CD4-positive, alpha-beta T cell treated with Interleukin-15 for 1 hour (primary cell): ENCODE measurements around the gene ACOT8.
"Not testable (repeated sequence)": the region's sequence is repeated elsewhere in the genome, so short reads cannot be mapped to it uniquely, and the experiment has no call there.

Source experiments
- DNase-seq: peaks from one replicate; pipeline ENCODE4 v3.0.0-alpha.2; 2020

ACOT8 gene

DNA sequence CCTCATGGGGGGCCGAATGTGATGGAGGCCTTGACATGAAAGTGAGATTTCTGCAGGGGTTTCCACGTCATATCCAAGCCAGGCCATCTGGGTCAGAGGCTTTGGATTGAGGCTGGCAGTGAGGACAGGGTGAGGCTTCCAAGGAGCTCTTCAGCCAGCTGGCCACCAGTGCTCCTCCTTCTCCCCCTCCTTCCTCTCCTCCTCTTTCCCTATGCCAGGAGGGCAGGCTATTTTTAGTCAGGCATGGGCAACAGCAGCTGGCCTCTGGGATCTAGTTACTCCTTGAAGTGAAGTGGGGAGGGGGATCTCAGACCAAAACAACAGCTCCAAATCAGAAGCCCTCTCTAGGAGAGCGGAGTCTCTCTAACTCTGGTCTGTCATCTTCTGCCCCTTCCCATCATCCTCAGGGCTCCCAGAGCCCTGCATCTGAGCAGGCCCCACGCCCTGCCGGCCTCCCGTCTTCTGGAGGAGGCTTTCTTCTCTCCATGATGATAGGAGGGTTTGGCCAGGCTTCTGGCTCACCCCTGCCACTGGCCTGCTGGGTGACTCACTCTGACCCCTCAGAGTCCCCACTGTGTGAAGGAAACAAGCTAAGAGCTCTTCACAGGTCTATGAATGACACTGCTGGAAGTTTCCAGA is 30.7 kb downstream of the ACOT8 start:
- no peak for DNase-seq

DNA sequence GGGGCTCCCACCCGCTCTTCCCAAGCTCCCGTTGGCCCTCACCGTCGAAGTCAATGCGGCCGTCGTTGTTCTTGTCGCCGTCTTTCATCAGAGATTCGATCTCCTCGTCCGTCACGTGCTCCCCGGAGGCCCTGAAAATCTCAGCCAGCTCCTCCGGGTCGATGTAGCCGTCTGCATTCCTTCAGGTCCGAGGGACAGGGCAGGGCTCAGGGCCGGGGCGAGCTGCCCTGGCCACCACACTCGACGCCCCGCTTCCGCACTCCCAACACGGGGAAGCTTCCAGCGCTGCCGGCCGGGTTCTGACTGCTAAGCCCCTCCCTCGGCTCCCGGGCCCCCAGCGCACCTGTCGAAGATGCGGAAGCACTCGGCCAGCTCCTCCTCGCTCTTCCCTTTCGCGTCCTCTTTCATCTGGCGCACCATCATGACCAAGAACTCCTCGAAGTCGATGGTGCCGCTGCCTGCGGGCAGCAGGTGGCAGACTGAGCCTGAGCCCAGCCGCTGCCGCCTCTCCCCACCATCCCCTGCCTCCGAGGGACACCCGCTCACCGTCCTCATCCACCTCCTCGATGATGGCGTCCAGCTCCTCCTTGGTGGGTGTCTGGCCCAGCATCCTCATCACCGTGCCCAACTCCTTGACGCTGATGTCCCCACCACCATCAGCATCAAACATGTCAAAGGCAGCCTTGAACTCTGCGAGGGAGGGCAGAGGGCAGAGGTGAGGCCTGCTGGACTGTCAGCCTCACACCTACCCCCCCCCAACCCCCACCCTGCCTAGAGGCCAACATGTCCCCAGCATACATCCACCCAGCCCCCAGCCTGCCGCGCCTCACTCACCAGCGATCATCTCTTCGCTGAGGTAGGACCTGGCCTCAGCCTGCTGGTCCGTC is 33.0 kb downstream of the ACOT8 start:
- peak; percentile 54 for DNase-seq

DNA sequence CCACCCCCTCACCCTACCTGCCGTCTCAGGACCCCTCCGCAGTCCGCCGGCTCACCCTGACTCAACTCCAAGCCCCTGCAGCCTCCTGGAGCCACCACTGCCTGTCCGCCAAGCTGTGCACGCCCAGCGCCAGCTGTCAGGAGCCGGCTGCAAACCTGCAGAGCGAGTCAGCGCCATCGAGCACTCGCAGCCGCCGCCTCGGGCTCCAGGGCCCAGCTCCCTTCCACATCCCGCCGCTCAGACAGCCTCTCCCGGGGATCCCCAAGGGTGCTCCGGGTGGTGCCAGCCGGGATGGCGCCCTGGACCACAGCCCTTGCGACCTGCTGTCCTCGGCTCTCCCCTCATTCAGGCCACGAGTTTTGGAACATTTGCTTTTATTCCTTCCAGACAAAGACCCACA is 34.3 kb downstream of the ACOT8 start:
- DNase-seq, result no peak

GRCh38 chr20:45821947-45822346 is 35.2 kb downstream of the ACOT8 start:
- no peak for DNase-seq

DNA sequence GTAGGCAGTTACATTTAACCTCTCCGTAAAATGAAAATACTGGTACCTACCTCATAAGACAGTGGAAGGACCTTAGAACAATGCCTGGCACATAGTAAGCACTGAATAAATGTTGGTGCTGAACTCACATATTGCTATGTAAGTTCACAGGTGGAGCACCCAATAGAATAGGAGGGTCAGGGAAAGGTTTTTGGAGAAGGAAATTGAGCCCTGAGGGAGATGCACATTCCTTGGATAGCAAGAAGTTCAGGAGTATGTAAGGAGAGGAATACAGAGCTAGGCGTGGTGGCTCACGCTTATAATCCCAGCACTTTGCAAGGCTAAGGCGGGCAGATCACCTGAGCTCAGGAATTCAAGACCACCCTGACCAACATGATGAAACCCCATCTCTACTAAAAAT is 37.7 kb downstream of the ACOT8 start:
- DNase-seq, result no peak

- DNase-seq, result no peak
These were observed 39.0 kb downstream of the ACOT8 start for GRCh38 chr20:45818239-45818638.

- no peak for DNase-seq
These were observed 39.6 kb downstream of the ACOT8 start for GRCh38 chr20:45817376-45818194.

DNA sequence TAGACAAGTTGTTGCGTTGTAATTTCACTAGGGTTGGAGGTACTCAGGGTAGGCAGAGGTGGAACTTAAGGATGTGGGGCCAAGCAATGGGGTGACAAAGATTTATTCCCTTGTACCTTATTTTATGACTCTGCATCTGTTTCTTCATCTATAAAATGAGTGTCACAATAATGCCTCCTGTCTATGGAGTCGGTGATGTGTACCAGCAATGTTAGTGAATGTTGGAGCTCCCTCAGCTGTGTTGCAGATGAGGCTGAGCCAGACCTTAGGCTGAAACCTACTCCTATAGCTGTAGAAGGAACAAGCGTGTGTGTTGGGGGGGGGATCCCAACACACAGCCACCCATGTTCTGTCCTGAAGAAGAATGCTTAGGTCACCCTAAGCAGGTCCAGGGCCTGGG is 40.2 kb downstream of the ACOT8 start:
- DNase-seq, result no peak

DNA sequence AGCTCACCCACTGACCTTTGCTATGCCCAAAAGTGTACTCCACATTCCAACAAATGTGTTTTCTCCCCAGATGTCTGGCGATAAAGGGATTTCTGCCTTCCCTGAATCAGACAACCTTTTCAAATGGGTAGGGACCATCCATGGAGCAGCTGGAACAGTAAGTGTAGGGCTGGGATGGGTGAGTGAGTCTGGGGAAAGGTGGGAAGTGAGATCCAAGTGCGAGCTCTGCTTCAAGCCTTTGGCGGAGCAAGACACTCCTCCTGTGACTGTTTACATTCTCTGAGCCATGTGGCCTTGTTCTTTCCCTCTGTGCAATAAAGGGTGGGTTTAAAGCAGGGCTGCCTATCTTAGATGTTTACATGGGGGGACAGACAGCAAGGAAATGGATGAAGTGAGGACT is 42.9 kb downstream of the ACOT8 start:
- no peak for DNase-seq

GRCh38 chr20:45813489-45813888 is 43.7 kb downstream of the ACOT8 start:
- no peak for DNase-seq

GRCh38 chr20:45813006-45813340 is 44.2 kb downstream of the ACOT8 start:
- no peak for DNase-seq

DNA sequence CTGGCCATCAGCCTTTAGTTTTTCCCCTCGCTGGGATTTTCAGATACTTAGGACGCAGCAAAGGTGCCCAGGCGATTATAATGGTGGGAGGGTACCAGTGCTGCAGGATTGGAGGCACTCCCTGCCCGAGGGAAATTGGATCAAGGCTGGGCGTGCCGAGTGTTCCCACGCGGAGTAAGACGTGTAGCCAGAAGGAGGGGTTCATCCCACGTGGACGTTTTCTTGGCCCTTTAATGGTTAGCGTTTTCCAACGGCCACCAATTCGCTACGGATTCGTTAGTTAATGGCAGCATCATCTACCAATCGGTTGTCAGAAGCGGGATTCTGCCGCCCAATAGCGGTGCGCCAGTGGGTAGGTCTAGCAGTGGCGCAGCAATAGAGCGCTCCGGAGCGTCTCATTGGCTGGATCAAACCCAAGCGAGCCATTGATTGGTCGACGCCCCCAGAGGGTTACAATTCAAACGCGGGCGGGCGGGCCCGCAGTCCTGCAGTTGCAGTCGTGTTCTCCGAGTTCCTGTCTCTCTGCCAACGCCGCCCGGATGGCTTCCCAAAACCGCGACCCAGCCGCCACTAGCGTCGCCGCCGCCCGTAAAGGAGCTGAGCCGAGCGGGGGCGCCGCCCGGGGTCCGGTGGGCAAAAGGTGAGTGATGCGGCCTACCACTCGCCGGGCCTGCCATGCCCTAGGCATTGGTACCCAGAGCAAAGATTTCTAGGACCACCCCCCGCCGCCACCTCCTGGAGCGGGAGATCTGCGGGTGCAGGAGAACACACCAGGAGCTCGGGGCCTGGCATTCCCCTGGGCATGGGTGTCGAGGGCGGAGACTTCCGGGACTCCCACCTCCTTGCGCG is 44.8 kb downstream of the ACOT8 start, which contains the start of gene UBE2C:
Gene UBE2C, plus strand, starts transcription at position 488 of the 849 bp plus-strand sequence. Its CDS starts 52 bp downstream, at position 540.
- peak; percentile 96 for DNase-seq

- no peak for DNase-seq
These were observed 46.8 kb downstream of the ACOT8 start for GRCh38 chr20:45810191-45810970.

DNA sequence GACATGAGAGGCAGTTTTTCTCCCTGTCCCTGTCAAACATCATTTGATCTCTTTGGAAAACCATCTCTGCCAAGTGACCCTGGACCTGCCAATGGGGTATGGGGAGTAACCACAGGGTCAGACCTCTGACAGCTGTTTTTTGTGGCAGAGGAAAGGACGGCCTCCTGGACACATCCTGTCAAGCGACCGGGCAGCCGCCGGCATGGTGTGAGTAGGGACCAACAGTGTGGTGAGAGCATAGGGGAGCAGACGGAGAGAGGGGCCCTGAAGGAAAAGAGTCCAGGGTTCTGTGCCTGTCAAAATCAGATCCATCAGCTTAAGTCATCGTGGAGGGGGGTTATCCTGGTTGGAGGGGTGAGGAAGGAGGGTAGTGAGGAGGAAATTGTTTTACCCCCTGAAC is 55.3 kb downstream of the ACOT8 start:
- no peak for DNase-seq

GRCh38 chr20:45798935-45799642 is 58.1 kb downstream of the ACOT8 start:
- DNase-seq, result peak; percentile 62

DNA sequence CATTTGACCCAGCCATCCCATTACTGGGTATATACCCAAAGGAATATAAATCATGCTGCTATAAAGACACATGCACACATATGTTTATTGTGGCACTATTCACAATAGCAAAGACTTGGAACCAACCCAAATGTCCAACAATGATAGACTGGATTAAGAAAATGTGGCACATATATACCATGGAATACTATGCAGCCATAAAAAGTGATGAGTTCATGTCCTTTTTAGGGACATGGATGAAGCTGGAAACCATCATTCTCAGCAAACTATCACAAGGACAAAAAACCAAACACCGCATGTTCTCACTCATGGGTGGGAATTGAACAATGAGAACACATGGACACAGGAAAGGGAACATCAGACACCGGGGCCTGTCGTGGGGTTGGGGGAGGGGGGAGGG is 59.2 kb downstream of the ACOT8 start:
- not testable (repeated sequence) for DNase-seq

- DNase-seq, result not testable (repeated sequence)
These were observed 59.7 kb downstream of the ACOT8 start for GRCh38 chr20:45797510-45797909.

- no peak for DNase-seq
These were observed 60.7 kb downstream of the ACOT8 start for GRCh38 chr20:45796337-45797065.

- peak; percentile 29 for DNase-seq
These were observed 64.7 kb downstream of the ACOT8 start for GRCh38 chr20:45792317-45793118.
